ENCODE results near the gene TSPAN18. TPM values are rescaled to one million over a fixed set of nuclear protein-coding genes. Genes with fewer than 3 reads are reported as not detected.

The TSPAN18 gene
- 17.0 TPM for total RNA-seq

GRCh38 chr11:44726283-44727113, at the start of gene TSPAN18:
TSS of gene TSPAN18 (plus strand) at chr11:44726962. CDS start at chr11:44906417, 179,455 bp downstream.
- no peak for DNase-seq

DNA sequence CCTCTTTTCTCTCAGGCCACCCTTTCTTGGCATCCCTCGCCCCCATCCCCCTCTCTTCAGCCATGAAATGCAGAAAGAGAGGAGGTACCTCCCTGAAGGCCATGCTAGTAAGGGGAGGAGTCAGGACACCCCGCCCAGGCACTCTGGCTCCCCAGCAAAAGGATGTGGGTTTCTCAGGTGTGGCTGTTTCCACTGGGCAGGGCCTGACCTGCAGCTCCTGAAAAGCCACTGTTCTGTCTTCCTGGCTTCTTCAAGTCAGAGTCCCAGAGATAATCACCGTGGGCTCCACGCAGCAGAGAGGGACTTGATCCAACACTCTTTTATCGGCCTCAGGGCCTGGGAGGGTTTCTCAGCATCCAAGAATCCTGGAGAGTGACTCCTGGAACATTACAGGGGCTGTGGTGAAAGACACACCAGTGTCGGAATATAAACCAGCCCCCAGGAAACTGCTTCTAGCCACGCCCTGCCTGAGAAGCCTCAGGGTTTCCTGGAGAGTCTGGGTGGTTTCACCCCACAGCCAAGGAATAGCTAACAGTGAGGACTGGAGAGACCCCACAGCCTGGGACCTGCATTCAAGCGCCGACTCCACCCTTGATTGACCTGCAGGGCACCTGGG, 45.7 kb upstream of the TSPAN18 start:
- no peak for DNase-seq

DNA sequence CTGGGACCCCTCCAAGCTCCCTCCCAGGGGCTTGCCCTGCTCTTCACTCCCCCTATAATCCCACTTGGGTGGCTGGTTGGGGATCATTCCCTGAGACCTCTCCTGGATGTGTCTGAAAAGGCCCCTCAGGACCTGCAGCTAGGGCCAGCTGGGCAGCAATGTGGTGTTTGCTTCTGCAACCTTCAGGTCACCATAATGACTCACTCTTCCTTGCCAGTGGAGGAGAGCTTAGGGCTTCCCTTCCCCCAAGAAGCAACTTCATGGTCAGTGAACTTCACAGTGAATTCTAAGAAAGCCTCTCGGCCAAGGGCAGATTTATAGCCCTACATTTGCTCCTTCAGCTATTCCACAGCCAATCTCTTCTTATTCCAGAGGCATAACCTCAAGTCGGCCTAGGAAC, 45.1 kb upstream of the TSPAN18 start:
- no peak for DNase-seq

GRCh38 chr11:44684859-44685281, 41.9 kb upstream of the TSPAN18 start:
- no peak for DNase-seq

DNA sequence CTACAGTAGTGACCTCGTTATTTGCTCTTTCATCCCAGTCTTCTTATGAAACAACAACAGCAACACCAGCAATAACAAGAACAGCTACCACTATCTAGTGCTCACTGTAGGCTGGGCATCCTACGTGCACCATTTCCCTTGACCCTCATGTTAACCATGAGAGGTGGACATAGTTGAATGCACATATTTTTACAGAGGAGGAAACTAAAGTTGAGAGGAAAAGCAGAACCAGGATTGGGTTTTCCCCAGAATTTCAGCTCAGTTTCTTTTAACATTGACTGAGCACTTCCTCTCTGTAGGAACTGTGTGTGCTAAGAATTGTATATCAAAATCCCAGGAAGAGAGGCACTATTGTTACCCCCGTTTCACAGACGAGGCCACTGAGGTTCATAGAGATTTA, 39.4 kb upstream of the TSPAN18 start:
- DNase-seq, result no peak

- no peak for DNase-seq
These were observed 37.5 kb upstream of the TSPAN18 start for GRCh38 chr11:44689265-44689664.

- no peak for DNase-seq
These were observed 36.1 kb upstream of the TSPAN18 start for GRCh38 chr11:44690651-44691050.

DNA sequence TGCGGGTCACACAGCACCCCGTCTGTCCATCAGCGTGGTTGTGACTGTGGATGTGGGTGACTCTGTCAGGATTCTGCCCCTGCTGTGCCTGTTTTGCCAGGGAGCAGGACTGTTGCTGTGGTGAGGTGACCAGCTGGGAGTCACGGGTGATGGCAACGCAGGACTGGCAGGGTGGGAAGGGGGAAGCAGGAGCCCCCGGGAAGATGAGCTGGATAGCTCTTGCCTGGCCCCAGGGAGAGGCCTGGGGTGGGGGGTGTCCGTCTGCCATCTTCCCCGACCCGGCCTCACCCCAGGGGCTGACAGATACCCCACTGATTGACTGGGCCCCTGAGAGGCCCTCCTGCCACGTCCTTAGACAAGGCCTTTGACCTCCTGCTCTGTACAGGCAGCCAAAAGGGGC, 34.3 kb upstream of the TSPAN18 start:
- DNase-seq, result no peak

GRCh38 chr11:44693654-44694119, 33.1 kb upstream of the TSPAN18 start:
- DNase-seq, result no peak

DNA sequence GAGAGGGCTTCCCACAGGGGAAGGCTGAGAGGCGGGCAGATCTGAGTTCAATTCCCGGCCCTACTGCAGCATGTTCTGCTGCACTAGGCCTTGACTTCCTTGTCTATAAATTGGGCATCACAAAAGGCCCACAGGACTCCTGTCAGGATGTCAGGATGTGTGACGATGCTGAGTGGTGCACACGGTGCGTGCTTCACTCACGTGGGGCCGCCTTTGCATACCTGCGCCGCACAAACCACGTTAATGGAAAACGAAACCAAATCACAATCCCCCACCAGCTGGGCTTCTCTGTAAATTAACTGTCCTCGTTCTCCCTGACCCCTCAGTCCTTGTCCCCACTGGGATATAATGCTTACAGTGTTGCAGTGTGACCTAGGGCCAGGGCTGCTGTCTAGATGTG, 32.3 kb upstream of the TSPAN18 start:
- DNase-seq, result no peak

GRCh38 chr11:44695169-44695833, 31.5 kb upstream of the TSPAN18 start:
- DNase-seq, result no peak

DNA sequence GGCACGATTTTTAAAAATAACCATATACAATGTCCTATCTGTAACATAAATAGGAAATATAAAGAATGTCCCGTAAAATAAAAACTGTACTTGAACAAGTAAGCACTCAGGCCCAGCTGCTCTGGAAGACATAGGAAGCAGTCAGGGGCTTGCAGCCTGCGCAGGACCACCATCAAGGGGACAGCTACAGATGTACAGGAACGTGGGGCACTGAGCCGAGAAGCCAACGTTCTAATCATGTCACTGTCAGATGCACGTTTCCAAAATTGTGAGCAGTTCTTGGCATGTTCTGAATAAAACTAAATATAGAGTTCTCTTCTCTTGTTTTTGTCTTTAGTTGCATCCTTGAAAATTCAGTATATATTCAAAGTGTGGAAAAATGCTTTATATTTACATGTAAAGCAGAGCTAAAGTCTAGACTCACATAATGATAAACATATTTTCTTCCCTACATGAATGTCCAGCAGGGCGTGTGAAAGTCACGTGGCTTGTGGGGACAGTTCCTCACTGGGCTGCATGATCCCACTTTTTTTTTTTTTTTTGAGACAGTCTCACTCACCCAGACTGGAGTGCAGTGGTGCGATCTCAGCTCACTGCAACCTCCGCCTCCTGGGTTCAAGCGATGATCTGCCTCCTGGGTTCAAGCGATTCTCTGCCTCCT, 28.4 kb upstream of the TSPAN18 start:
- DNase-seq, result no peak

GRCh38 chr11:44699497-44700408, 27.0 kb upstream of the TSPAN18 start:
- no peak for DNase-seq

DNA sequence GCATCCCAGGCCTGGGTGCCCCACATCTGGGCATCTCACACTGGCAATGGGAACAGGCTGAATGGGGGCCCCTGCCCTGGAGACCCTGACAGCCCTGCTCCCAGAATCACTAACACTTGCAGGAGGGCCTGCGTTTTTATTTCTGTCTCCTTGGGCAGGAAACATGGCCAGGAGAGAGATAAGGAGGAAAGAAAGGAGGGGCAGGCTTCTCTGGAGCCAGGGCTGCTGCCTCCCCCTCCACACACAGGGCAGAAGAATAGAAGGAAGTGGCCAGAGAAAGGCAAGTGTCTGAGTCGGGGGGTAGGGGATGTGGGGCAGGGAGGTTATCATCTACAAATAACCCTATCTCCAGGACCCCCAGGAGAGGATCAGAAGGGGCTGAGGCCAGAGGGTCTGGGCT, 25.5 kb upstream of the TSPAN18 start:
- no peak for DNase-seq

- DNase-seq, result no peak
These were observed 23.9 kb upstream of the TSPAN18 start for GRCh38 chr11:44702889-44703288.

GRCh38 chr11:44707094-44707493, 19.7 kb upstream of the TSPAN18 start:
- no peak for DNase-seq

DNA sequence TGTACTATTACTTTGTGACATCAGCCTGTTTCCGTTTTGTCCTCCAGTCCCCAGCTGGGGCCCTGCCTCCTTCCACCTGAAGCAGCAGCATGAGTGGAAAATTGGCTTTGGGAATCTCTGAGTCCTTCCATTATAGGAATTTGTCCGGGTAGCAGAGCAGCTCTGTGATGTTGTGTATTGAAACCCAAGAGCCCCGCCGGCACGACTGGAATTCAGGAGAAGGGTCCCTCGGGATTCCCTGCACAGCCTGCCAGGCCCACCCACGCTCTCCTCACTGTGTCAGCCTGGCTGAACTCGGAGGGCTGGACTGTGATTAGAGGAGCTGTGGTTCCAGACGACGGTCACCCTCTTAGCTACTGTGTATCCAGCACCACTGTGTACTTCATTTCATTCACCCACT, 18.8 kb upstream of the TSPAN18 start:
- DNase-seq, result peak; percentile 38

DNA sequence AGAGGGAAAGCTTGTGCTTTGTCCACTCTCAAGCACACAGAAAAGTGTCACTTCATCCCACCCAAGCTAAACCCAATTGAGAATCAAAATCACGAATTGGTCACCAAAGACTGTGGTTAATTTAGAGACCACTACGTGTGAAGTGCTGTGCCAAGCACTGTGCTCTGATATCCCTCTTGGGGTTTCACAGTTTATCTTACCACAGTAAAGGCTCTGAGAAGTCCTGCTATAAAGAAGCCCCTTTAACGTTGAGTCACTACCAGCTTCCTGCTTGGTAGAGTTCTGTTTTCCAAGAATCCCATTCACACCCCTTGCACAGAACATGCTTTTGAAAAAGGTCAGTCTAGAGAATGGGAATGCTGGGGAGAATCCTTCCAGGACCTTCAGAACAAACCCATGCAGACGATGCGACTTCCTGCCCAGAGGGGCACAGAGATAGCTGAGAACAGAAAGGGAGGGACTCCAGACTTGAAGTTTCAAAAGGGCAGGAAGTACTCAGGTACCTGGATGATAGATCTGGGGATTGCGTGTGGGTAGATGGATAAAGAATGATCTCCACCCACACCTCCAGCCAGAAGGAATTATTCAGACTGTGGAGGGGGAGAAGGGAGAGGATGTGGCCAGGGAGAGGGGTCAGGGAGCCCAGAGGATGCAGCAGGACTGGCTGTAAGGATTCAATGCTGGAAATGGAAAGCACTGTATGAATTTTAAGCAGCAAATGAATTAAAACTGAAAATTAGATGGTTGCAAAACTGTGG, 18.1 kb upstream of the TSPAN18 start:
- no peak for DNase-seq

DNA sequence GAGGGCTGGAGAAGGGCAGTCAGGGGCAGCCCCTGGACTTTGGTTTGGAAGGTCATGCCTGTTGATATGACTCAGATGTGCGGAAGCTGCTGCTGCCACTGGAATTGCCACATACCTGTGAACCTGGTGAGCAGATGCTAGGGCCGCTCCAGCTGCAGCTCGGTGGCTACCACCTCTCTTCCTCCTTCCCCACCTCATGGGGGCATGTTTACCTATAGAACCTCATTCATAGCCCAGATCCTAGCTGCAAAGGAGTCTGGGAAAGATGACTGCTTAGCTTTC, 17.5 kb upstream of the TSPAN18 start:
- no peak for DNase-seq

DNA sequence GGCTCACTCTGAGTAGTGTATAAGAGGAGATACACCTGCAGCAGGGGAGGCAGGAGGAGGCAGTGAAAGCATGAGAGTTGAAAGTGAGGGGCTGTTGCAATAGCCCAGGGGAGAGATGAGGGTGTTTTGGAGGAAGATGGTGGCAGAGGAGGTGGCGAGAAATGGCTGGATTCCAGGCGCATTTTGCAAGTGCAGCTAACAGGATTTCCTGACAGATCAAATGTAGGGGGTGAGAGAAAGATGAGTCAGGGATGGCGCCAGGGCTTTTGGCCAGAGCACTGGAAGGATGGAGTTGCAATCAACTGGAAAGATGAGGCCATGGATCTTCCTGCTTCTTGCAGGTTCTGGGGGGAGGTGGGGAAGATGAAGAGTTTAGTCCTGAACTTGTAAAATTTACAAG, 16.8 kb upstream of the TSPAN18 start:
- no peak for DNase-seq
